H9 (cell line): Measurements from ENCODE around the gene CYGB. TPM values are rescaled to one million over a fixed set of nuclear protein-coding genes. Genes with fewer than 3 reads are reported as not detected.

ENCODE experiments used
- DNase-seq: peaks from one replicate; pipeline ENCODE4 v3.0.0-alpha.2; 2017
- H2AFZ ChIP-seq: one replicate; pipeline ENCODE4 v1.6.1; 2013; ENCODE audit warnings: mild to moderate bottlenecking, low read length, control low read depth, moderate library complexity
- H2AK5ac ChIP-seq: 2 replicates; pipeline ENCODE4 v1.6.1; 2013; ENCODE audit warnings: low read length, control low read depth, mixed read lengths; ENCODE audit not compliant: insufficient read length
- H2BK120ac ChIP-seq: one replicate; pipeline ENCODE4 v1.6.1; 2013; ENCODE audit warnings: low read depth, mild to moderate bottlenecking, low read length, control low read depth, inconsistent platforms; ENCODE audit not compliant: poor library complexity, severe bottlenecking
- H2BK12ac ChIP-seq: 2 replicates; pipeline ENCODE4 v1.6.1; 2013; ENCODE audit warnings: low read length, control low read depth, mixed read lengths, low read depth; ENCODE audit not compliant: insufficient read length
- H2BK15ac ChIP-seq: 2 replicates; pipeline ENCODE4 v1.6.1; 2013; ENCODE audit warnings: low read depth, low read length, control low read depth
- H2BK20ac ChIP-seq: one replicate; pipeline ENCODE4 v1.6.1; 2013; ENCODE audit warnings: low read depth, mild to moderate bottlenecking, low read length, control low read depth, inconsistent platforms; ENCODE audit not compliant: poor library complexity, severe bottlenecking
- H2BK5ac ChIP-seq: 2 replicates; pipeline ENCODE4 v1.6.1; 2013; ENCODE audit warnings: low read length, control low read depth, mixed read lengths; ENCODE audit not compliant: insufficient read length
- H3K14ac ChIP-seq: 2 replicates; pipeline ENCODE4 v1.6.1; 2013; ENCODE audit warnings: low read length, control low read depth; ENCODE audit not compliant: insufficient read depth
- H3K18ac ChIP-seq: 2 replicates; pipeline ENCODE4 v1.6.1; 2013; ENCODE audit warnings: low read depth, mild to moderate bottlenecking, mixed read lengths, low read length, control low read depth; ENCODE audit not compliant: insufficient read length
- H3K23ac ChIP-seq: 2 replicates; pipeline ENCODE4 v1.6.1; 2013; ENCODE audit warnings: low read length, control low read depth, mixed read lengths, low read depth; ENCODE audit not compliant: insufficient read length
- H3K23me2 ChIP-seq: 2 replicates; pipeline ENCODE4 v1.6.1; 2013; ENCODE audit warnings: low read depth, mild to moderate bottlenecking, mixed read lengths, low read length, control low read depth; ENCODE audit not compliant: insufficient read length, poor library complexity, severe bottlenecking
- H3K27ac ChIP-seq: 2 replicates; pipeline ENCODE4 v1.5.1; 2013; ENCODE audit warnings: low read length, control low read depth, mixed read lengths, low read depth; ENCODE audit not compliant: insufficient read length
- H3K27me3 ChIP-seq: 2 replicates; pipeline ENCODE4 v1.6.1; 2013; ENCODE audit warnings: low read length, control low read depth, inconsistent platforms; ENCODE audit not compliant: insufficient read depth
- H3K4ac ChIP-seq: 2 replicates; pipeline ENCODE4 v1.6.1; 2013; ENCODE audit warnings: low read depth, mild to moderate bottlenecking, control low read depth, inconsistent platforms, low read length, moderate library complexity
- H3K4me1 ChIP-seq: 2 replicates; pipeline ENCODE4 v1.6.1; 2013; ENCODE audit warnings: low read length, control low read depth, inconsistent platforms; ENCODE audit not compliant: insufficient read depth
- H3K4me2 ChIP-seq: 2 replicates; pipeline ENCODE4 v1.6.1; 2013; ENCODE audit warnings: low read length, control low read depth, mixed read lengths; ENCODE audit not compliant: insufficient read length, insufficient read depth
- H3K56ac ChIP-seq: 2 replicates; pipeline ENCODE4 v1.6.1; 2013; ENCODE audit warnings: low read depth, mild to moderate bottlenecking, mixed read lengths, low read length, control low read depth; ENCODE audit not compliant: insufficient read length
- H3K79me1 ChIP-seq: 2 replicates; pipeline ENCODE4 v1.6.1; 2013; ENCODE audit warnings: low read depth, mild to moderate bottlenecking, moderate library complexity, low read length, control low read depth, inconsistent platforms; ENCODE audit not compliant: insufficient read depth, poor library complexity, severe bottlenecking
- H3K79me2 ChIP-seq: 2 replicates; pipeline ENCODE4 v1.6.1; 2013; ENCODE audit warnings: low read length, control low read depth, inconsistent platforms; ENCODE audit not compliant: insufficient read depth
- H3K9ac ChIP-seq: 2 replicates; pipeline ENCODE4 v1.6.1; 2013; ENCODE audit warnings: low read length, control low read depth, mixed read lengths; ENCODE audit not compliant: insufficient read length; ENCODE audit errors: extremely low read depth
- H3K9me3 ChIP-seq: one replicate; pipeline ENCODE4 v1.6.1; 2013; ENCODE audit warnings: low read depth, low read length, inconsistent platforms; ENCODE audit not compliant: control insufficient read depth
- H3T11ph ChIP-seq: one replicate; pipeline ENCODE4 v1.6.1; 2013; ENCODE audit warnings: mild to moderate bottlenecking, low read length, control low read depth, inconsistent platforms
- H4K20me1 ChIP-seq: one replicate; pipeline ENCODE4 v1.6.1; 2013; ENCODE audit not compliant: control insufficient read depth, insufficient read length, insufficient read depth
- H4K5ac ChIP-seq: 2 replicates; pipeline ENCODE4 v1.6.1; 2013; ENCODE audit warnings: low read depth, mild to moderate bottlenecking, mixed read lengths, low read length, control low read depth; ENCODE audit not compliant: insufficient read length
- H4K8ac ChIP-seq: replicated peaks from 2 replicates; pipeline ENCODE4 v1.6.1; 2013; ENCODE audit warnings: low read length, control low read depth, mixed read lengths, low read depth; ENCODE audit not compliant: insufficient read length
- H4K91ac ChIP-seq: 2 replicates; pipeline ENCODE4 v1.6.1; 2013; ENCODE audit warnings: low read depth, mild to moderate bottlenecking, moderate library complexity, mixed read lengths, low read length, control low read depth; ENCODE audit not compliant: insufficient read length
- H3K27ac Mint-ChIP-seq, 3 experiments: 2 replicates in 2 of 3; 3 replicates in 1 of 3; pipeline ENCODE4 v1.8.0; 2020 to 2021; ENCODE audit warnings: mixed read lengths in 3 of 3, mild to moderate bottlenecking in 1 of 3, moderate library complexity in 1 of 3
- H3K27me3 Mint-ChIP-seq: 2 replicates; pipeline ENCODE4 v1.8.0; 2021; ENCODE audit warnings: low read depth, mild to moderate bottlenecking, moderate library complexity, mixed read lengths
- H3K36me3 Mint-ChIP-seq, 3 experiments: 2 replicates in 2 of 3; 3 replicates in 1 of 3; pipeline ENCODE4 v1.8.0; 2020 to 2021; ENCODE audit warnings: low read depth in 3 of 3, mixed read lengths in 3 of 3; ENCODE audit not compliant: insufficient read depth in 1 of 3
- H3K4me1 Mint-ChIP-seq, 2 experiments: 2 replicates each; pipeline ENCODE4 v1.8.0; 2020; ENCODE audit warnings: mixed read lengths in 2 of 2
- H3K4me3 Mint-ChIP-seq, 2 experiments: 2 replicates in 1 of 2; 3 replicates in 1 of 2; pipeline ENCODE4 v1.8.0; 2020 to 2021; ENCODE audit warnings: mild to moderate bottlenecking in 2 of 2, mixed read lengths in 2 of 2, moderate library complexity in 1 of 2
- H3K9me3 Mint-ChIP-seq, 2 experiments: 2 replicates in 1 of 2; 3 replicates in 1 of 2; pipeline ENCODE4 v1.8.0; 2020; ENCODE audit warnings: mild to moderate bottlenecking in 2 of 2, mixed read lengths in 2 of 2, moderate library complexity in 1 of 2
- WGBS: extraction: QIAGEN DNeasy Blood & Tissue Kit; methylation state at CpG from one replicate; pipeline ENCODE4 v1.1.7; 2013; ENCODE audit warnings: missing lambda C conversion rate, low lambda C conversion rate, mixed read lengths; ENCODE audit not compliant: insufficient read length; ENCODE audit errors: extremely low coverage; 5-methylcytosine and 5-hydroxymethylcytosine counted together
- total RNA-seq: library from RNA; stranded (reverse); gene quantifications from 2 replicates; pipeline ENCODE4 v1.2.1, GENCODE V29; 2021
- TF ChIP-seq, protein P1 (sequence below): fragments of 200-600 bp; sonication (generic); conservative IDR thresholded peaks from 3 replicates; pipeline ENCODE4 v1.8.0; 2021; ENCODE audit warnings: antibody characterized with exemption, mild to moderate bottlenecking

Gene CYGB
- total RNA-seq, 1 experiment from 2014 or later = 2.4 TPM

DNA sequence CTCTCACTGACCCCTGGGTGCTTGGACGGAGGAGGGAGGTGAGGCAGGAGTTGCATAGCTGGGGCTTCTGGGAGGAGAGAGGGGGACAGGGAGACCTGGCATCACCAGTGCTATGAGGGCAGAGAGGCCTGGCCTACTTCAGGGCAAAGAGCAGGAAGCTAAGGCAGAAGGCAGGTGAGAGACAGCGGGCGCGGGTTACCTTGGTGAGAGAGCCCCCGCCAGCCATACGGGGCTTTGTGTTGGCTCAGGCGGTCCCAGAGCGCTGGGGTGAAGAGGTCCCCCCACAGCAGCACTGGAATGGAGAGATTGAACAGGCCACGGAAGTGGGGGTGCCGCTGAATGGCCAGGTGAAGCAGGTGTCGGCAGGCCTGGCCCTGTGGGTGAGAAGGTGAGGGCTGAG lies 36.7 kb upstream of the CYGB start:
- no peak overlapping the region for H3K27ac ChIP-seq

More for the DNA sequence above, 36.7 kb upstream of the CYGB start:
- Histone ChIP-seq H3K9ac (no peak overlapping the region), H3K23ac (no peak overlapping the region), H4K8ac (no peak overlapping the region), H3K14ac (no peak overlapping the region), H3K79me1 (no peaks in the 10 kb centered on the region), H2AFZ (no peak overlapping the region), H3K18ac (no peak overlapping the region), H2BK5ac (no peak overlapping the region), H3K9me3 (no peaks in the 10 kb centered on the region), H3K4me2 (no peak overlapping the region), H3T11ph (no peak overlapping the region), H3K4me1 (no peaks in the 10 kb centered on the region; the same call in 1 of the 2 replicates), H3K4ac (no peak overlapping the region), H2BK20ac (no peak overlapping the region), H2AK5ac (no peak overlapping the region), H2BK120ac (no peak overlapping the region), H3K79me2 (no peaks in the 10 kb centered on the region), H3K56ac (no peak overlapping the region), H2BK15ac (no peak overlapping the region), H2BK12ac (no peak overlapping the region), H3K27me3 (no peaks in the 10 kb centered on the region; the same call in 1 of the 2 replicates), H4K91ac (no peak overlapping the region), H4K20me1 (no peaks in the 10 kb centered on the region), H3K23me2 (no peaks in the 10 kb centered on the region), H4K5ac (no peak overlapping the region)
- Mint-ChIP-seq H3K4me1 (peaks cover 9 to 10% of the 10 kb centered on the region in 2 experiments), H3K4me3 (no peak overlapping the region), H3K27me3 (peaks cover 3% of the 10 kb centered on the region), H3K27ac (no peak overlapping the region), H3K36me3 (peaks cover 0 to 4% (median 0%) of the 10 kb centered on the region in 3 experiments; a peak in 3 of 7 replicates), H3K9me3 (no peaks in the 10 kb centered on the region)
- no CpG with 5 or more reads among the region's 11 CpGs for WGBS
- TF ChIP-seq, protein P1, sequence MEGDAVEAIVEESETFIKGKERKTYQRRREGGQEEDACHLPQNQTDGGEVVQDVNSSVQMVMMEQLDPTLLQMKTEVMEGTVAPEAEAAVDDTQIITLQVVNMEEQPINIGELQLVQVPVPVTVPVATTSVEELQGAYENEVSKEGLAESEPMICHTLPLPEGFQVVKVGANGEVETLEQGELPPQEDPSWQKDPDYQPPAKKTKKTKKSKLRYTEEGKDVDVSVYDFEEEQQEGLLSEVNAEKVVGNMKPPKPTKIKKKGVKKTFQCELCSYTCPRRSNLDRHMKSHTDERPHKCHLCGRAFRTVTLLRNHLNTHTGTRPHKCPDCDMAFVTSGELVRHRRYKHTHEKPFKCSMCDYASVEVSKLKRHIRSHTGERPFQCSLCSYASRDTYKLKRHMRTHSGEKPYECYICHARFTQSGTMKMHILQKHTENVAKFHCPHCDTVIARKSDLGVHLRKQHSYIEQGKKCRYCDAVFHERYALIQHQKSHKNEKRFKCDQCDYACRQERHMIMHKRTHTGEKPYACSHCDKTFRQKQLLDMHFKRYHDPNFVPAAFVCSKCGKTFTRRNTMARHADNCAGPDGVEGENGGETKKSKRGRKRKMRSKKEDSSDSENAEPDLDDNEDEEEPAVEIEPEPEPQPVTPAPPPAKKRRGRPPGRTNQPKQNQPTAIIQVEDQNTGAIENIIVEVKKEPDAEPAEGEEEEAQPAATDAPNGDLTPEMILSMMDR = no peak
- DNase-seq = no peak
